GM21619 (cell line): Measurements from ENCODE around the gene SNN.

Experiments used
- ATAC-seq: cut with Tn5 transposase; IDR thresholded peaks from one replicate; pipeline ENCODE4 v1.9.1; 2021; ENCODE audit not compliant: unreplicated experiment

SNN gene

GRCh38 chr16:11635113-11635652, 33.1 kb upstream of the SNN start:
- ATAC-seq: no peak

DNA sequence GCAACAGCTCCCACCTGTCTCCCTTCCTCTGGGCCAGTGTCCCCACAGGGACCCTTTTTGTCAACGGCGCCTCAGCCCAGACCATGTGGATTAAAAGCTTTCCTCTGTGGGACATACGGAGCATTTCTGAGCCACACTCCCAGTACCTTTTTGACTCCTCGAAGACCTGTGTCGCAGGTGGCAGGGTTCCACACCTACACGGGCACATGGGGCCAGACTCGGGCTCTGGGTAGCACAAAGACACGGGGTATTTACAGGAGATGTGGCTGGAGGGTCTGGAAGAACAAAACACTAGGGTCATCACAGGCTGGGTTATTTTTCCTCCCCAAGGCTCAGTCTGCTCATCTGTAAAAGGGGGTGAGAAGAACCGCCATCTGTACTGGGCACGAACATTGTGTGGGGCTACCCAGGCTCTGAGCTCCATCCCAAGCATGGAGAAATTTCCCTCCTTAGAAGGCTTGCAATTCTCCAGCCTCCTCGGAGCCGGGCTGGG, 32.5 kb upstream of the SNN start:
- no peak for ATAC-seq

DNA sequence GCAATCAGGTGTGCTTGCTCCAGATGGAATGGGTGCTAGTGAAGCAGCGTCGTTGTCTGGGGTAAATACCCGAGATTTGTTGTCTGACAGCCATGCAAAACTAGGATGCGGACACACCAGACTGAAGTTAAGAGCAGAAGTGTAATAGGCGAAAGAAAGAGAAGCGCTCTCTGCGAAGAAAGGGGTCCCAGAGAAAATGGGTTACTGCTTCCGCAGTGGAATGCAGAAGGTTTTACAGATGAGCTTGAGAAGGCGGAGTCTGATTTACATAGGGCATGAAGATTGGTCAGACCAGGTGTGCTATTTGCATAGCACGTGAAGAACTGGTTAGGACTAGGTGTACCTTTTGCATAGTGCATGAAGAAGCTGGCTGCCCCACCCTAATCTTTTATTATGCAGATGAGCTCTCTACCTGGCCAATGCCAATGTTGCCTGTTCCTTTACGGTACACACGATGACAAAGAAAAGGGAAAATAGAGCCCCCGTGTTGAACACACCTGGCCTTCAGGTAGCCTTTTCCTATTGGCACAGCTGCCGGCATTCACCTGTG, 32.0 kb upstream of the SNN start:
- ATAC-seq: no peak

DNA sequence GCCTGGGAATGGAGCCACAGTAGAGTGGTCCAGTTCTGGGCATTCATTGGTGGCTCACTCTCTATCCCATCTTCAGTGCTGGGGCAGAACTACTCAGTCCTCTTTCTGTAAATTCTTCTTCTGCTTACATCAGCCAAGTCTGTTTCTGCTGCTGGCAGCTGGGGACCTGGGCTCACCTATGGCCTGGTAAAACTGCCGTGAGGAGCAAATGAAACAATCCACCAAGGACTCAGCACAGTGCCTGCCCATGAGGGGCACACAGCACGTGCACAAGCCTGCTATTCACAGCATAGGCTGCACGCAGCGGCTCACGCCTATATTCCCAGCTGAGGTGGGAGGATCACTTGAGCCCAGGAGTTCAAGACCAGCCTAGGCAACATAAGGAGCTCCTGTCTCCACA, 30.9 kb upstream of the SNN start:
- ATAC-seq: no peak

- no peak for ATAC-seq
Observed at GRCh38 chr16:11638140-11638539, 30.1 kb upstream of the SNN start.

DNA sequence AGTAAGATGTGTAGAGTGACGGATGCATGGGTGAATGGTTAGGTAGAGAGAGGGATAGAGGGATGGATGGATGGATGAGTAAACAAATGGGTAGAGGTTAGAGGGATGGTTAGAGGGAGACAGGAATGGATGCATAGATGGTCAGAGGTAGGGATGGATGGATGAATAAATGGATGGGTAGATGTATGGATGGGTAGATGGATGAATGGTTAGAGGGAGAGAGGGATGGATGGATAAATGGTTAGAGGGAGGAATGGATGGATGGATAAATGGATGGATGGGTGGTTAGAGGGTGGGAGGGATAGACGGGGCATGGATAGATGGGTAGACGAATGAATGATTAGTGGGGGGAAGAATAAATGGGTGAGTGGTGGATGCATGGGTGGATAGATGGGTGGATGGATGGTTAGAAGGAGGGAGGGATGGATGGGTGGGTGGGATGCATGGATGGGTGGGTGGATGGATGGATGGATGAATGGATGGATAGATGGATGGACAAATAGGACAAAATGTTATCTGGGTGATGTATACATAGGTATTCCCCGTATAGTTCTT, 29.2 kb upstream of the SNN start:
- no peak for ATAC-seq

DNA sequence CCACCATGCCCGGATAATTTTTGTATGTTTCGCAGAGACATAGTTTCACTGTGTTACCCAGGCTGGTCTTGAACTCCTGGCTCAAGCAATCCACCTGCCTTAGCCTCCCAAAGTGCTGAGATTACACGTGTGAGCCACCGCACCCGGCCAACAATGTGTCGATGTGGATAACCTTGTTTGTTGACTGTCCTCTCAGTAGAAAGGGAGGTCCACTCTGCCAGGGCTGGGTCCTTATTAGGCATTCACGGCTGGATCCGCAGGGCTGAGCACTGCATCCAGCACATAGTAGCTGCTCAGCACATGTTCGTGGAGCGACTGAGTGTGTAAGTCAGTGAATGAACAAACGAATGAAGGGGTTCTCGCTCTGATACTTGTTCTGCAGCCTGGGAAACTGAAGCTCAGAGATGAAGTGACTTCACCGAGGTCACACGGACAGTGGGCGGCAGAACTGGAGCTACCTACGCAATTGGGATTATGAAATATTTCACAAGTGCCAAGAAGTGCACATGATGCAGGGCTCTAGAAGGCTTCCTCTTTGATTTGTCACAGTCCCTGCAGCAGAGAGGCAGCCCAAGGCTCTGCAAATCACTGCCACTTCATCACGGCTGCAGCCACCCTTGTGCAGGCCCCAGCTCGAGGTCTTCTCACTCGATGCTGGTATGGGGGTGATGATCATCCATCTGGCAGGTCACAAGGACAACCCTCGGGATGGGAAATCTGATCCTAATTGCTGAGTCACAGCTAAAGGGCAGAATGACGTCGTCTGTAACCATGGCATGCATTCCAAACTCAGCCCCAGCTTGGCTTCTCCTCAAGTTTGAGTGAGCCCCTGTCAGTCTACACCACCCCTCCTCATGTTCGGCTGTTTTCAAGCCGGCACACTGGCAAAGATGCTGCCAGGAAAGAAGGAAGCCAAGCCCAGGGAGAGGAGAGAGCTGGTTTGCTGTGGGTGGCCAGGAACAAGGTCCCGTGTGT, 28.0 kb upstream of the SNN start:
- ATAC-seq: no peak

DNA sequence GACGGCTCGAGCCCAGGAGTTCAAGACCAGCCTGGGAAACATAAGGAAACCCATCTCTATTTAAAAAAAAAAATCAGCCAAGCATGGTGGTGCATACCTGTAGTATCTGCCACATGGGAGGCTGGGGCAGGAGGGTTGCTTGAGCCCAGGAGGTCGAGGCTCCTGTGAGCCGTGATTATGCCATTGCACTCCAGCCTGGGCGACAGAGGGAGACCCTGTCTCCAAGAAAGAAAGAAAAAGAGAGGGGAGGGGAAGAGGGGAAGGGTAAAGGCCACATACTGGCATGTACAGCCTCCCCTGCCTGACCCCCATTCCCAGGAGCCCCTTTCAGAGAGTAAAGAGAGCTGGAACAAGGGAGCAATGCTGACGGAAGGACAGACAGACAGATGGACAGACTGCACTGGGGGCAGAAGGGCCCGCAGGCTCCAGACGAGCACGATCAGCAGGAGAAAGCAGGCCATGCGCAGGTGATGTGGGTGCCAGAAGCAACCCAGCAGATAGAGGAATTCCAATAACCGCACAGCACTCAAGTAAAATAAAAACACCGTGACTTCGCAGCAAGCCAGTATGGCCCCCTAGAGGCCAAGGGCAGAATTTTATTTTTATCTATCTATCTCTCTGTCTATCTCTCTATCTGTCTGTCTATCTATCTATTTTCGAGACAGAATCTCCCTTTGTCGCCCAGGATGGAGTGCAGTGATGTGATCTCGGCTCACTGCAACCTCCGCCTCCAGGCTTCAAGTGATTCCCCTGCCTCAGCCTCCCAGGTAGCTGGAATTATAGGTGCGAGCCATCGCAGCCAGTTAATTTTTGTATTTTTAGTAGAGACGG, 27.1 kb upstream of the SNN start:
- no peak for ATAC-seq

- no peak for ATAC-seq
Observed at GRCh38 chr16:11642765-11643116, 25.5 kb upstream of the SNN start.

GRCh38 chr16:11649276-11649675, 19.0 kb upstream of the SNN start:
- no peak for ATAC-seq

DNA sequence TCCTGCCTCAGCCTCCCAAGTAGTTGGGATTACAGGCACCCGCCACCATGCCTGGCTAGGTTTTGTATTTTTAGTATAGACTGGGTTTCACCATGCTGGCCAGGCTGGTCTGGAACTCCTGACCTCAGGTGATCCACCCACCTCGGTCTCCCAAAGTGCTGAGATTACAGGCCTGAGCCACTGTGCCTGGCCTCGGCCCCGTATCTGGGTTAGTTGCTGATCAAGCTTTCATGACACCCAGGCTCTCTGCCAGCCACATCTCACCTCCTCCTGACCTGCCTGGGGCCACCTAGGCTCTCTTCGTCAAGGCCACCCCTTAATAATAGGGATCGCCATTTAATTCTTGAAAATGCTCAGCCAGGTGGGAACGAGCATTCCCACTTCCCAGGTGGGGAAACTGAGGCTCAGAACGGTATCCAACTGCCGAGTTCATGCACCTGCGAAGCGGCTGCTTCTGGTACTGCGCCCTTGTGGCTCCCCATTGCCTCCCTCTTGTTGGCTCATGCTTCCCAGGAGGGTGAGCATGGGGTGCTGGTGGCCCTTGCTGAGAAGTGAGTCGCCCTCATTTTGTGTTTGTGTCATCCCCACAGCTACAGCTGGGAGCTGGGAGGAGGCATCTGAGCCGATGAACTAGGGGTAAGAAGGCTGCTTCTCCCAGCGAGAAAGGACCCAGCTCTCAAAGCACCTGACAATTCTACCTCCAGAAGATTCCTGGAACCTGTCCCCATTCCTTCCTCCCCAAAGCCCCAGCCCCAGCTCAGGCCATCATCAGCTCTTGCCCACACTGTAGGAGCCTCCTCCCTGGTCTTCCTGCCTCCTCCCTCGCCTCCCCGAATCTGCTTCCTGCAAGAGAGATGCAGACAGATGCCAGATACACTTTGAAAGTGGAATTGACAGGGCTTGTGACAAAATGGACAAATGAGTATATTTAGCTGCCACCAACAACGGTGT, 17.3 kb upstream of the SNN start:
- no peak for ATAC-seq

DNA sequence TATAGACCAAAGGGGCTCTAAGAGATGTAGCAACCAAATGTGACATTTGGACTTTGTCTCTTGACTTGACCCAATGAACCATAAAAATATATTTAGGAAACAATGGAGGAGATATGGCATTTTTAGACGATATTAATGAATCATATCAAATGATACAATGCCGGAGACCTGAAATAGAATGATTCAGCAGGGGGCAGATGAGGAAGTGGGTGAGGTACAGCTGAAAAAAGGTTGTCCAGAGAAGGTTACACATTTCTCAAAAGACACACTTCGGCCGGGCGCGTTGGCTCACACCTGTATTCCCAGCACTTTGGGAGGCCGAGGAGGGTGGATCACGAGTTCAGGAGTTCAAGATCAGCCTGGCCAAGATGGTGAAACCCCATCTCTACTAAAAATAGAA, 16.5 kb upstream of the SNN start:
- no peak for ATAC-seq

GRCh38 chr16:11655655-11656054, 12.6 kb upstream of the SNN start:
- no peak for ATAC-seq

GRCh38 chr16:11657556-11657955, 10.7 kb upstream of the SNN start:
- ATAC-seq: no peak

DNA sequence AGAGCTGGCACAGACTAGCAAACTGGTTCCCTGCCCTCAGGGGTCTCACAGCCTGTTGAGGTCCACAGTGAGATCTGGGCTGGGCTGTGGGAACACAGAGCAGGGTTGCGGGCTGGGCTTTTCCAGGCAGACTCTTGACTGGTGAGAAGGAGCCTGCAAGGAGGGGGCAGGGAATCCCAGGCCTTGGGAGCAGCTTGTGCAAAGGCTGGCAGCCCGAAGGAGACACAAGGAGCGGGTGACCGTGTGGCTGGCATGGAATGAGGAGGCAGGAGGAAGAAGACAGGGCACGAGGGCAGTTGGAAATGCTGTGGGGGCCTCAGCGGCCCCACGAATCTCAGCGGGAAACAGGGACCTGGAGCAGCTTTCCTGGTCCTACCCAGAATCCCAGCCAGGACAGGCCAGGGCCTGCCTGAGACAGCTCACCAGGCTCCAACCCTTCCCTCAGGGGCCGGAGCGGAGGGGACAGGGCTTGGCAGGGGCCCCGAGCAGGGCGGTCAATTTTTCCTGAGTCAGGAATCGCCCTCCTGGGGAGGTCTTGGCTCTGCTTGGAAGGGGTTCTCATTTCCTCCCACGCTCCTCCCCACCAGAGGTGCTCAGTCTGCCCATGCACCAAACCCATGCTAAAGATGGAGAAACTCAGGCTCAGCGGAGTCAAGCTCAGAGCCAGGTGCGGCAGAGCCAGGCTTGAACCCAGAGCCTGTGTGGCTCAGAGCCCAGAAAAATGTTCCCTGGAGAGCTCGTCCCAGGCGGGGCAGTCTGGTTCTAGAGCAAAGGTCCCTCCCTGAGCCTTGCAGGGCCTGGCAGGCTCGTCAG, 9.2 kb upstream of the SNN start:
- no peak for ATAC-seq

DNA sequence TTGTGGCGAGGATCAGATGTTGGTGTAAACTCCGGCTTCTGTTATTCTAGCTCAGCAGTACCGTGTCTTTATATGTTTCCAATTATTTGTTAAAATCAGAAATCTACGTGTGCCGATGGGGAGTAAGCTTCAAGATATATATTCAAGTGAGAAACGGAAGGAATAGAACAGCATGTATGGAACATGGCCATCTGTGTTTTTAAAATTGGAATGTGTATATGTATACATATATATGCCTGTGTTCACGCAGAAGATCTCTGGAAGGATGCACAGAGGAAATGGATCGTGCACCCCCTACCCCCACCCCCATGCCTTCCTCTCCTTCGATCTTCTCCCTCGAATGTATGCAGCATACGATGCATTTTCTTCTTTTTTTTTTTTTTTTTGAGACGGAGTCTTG, 7.7 kb upstream of the SNN start:
- ATAC-seq: no peak

DNA sequence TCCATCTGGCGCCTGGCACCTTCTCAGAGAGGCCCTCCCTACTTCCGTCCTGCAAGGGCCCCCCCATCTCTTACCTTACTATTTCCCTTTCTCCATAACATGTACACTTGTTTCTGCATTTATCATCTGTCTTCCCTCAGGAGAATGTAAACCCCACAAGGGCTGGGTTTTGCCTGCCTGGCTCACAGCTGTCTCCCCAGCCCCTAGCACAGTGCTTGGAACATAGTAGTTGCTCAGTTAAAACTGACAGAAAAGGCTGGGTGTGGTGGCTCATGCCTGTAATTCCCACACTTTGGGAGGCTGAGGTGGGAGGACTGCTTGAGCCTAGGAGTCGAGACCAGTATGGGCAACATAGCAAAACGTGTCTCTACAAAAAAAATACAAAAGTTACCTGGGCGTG, 5.7 kb upstream of the SNN start:
- no peak for ATAC-seq

DNA sequence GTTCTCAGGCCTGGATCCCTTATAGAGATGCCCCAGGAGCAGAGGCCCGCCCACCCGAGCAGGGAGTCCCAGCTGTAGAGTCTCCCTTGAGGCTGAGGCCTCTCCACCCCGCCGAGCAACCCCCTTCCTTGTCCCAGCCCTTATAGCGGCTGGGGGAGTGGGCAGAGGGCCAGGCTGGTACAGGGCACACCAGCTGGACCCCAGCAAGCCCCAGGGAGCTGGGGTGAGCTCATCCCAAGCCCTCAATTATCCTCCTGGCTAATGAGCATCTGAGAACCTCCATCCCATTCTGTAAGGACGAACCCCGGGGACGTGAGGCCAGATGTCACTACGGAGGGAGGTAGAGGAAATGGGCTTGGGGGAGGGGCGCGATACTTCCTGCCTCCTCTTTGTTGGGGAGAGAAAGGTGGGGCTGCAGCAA, 3.2 kb upstream of the SNN start:
- no peak for ATAC-seq
